ENCODE measurements around the gene KATNIP. TPM values are rescaled to one million over a fixed set of nuclear protein-coding genes. Genes with fewer than 3 reads are reported as not detected.

KATNIP gene
- total RNA-seq, 1 donor from 2014 or later = 22.9 TPM

DNA sequence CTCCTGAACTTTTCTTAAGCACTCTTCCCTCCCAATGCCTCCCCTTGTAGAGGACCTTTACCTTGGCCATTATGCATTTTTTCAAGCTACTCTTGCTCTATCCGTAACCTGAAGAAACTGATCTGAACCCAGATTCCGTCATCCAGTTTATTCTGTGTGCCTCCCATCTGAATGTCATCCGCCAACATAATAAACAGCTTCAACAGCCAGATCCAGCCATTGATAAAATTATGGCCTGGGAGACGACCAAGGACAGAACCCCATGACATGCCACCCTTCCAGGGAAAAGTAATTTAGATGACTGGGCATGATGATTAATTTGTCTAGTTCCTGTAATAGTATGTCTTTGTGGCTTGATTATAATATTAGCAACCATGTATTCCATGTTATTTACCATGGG is 41.9 kb downstream of the KATNIP start:
- no peak for DNase-seq
- H3K27me3 Mint-ChIP-seq (ENCODE audit: unreplicated experiment) = no peaks in the 10 kb centered on the region
- H3K4me1 Mint-ChIP-seq (ENCODE audit: low read depth, unreplicated experiment) = peaks cover 5% of the 10 kb centered on the region
- H3K9me3 Mint-ChIP-seq (ENCODE audit: unreplicated experiment) = no peaks in the 10 kb centered on the region
- H3K27ac Mint-ChIP-seq (ENCODE audit: unreplicated experiment) = no peak overlapping the region
- no peaks in the 10 kb centered on the region for H3K36me3 Mint-ChIP-seq (ENCODE audit: unreplicated experiment)
- H3K4me3 Mint-ChIP-seq (ENCODE audit: unreplicated experiment) = no peak overlapping the region
- TF ChIP-seq, protein P1, sequence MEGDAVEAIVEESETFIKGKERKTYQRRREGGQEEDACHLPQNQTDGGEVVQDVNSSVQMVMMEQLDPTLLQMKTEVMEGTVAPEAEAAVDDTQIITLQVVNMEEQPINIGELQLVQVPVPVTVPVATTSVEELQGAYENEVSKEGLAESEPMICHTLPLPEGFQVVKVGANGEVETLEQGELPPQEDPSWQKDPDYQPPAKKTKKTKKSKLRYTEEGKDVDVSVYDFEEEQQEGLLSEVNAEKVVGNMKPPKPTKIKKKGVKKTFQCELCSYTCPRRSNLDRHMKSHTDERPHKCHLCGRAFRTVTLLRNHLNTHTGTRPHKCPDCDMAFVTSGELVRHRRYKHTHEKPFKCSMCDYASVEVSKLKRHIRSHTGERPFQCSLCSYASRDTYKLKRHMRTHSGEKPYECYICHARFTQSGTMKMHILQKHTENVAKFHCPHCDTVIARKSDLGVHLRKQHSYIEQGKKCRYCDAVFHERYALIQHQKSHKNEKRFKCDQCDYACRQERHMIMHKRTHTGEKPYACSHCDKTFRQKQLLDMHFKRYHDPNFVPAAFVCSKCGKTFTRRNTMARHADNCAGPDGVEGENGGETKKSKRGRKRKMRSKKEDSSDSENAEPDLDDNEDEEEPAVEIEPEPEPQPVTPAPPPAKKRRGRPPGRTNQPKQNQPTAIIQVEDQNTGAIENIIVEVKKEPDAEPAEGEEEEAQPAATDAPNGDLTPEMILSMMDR (IDR thresholded peaks at IDR 0.05; ENCODE audit: partially characterized antibody, unreplicated experiment) = no peak

DNA sequence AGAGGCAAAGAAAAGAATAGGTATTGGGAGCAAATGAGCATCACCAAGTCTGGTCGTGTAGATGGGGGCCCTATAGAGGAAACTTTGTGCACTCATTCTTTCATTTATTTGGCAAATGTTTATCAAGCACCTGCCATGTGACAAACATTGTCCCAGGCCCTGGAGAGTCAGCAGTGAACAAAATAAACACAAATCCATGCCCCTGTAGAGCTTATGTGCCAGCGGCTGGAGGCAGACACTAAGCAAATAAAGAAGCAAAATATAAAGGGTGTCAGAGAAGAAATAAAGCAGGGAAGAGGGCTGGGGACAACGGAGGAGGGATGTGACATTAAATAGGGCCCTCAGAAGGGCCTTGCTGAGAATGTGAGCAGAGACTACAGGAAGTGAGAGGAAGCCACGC is 45.5 kb downstream of the KATNIP start:
- H3K27me3 Mint-ChIP-seq (ENCODE audit: unreplicated experiment) = no peaks in the 10 kb centered on the region
- peaks cover 16% of the 10 kb centered on the region for H3K4me1 Mint-ChIP-seq (ENCODE audit: low read depth, unreplicated experiment)
- no peak overlapping the region for H3K27ac Mint-ChIP-seq (ENCODE audit: unreplicated experiment)
- no peak overlapping the region for H3K4me3 Mint-ChIP-seq (ENCODE audit: unreplicated experiment)
- DNase-seq = no peak
- peaks cover 3% of the 10 kb centered on the region for H3K36me3 Mint-ChIP-seq (ENCODE audit: unreplicated experiment)
- TF ChIP-seq, protein P1 (IDR thresholded peaks at IDR 0.05; ENCODE audit: partially characterized antibody, unreplicated experiment) = no peak
- peaks cover 2% of the 10 kb centered on the region for H3K9me3 Mint-ChIP-seq (ENCODE audit: unreplicated experiment)

DNA sequence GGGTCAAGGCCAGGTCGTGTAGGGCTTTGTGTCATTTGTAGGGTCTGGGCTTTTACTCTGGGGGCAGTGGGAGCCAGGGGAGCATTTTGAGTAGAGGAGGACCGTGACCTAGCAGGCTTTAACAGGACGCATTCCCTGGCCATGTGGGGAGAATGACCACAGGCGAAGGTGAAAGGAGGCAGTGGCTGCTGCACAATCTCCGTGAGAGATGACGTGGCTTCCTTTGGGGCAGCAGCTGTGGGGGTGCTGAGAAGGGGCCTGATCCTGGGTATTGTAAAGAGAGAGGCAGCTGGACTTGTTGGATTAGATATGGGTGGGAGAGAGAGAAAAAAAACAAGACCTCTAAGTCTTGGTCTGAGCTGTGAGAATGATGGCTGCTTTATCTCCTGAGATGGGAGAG is 46.0 kb downstream of the KATNIP start:
- Mint-ChIP-seq H3K27me3 (ENCODE audit: unreplicated experiment) (no peaks in the 10 kb centered on the region), H3K4me1 (ENCODE audit: low read depth, unreplicated experiment) (peaks cover 13% of the 10 kb centered on the region), H3K36me3 (ENCODE audit: unreplicated experiment) (peaks cover 3% of the 10 kb centered on the region), H3K9me3 (ENCODE audit: unreplicated experiment) (peaks cover 2% of the 10 kb centered on the region), H3K4me3 (ENCODE audit: unreplicated experiment) (no peak overlapping the region), H3K27ac (ENCODE audit: unreplicated experiment) (no peak overlapping the region)
- DNase-seq = no peak
- TF ChIP-seq, protein P1 (IDR thresholded peaks at IDR 0.05; ENCODE audit: partially characterized antibody, unreplicated experiment) = no peak

DNA sequence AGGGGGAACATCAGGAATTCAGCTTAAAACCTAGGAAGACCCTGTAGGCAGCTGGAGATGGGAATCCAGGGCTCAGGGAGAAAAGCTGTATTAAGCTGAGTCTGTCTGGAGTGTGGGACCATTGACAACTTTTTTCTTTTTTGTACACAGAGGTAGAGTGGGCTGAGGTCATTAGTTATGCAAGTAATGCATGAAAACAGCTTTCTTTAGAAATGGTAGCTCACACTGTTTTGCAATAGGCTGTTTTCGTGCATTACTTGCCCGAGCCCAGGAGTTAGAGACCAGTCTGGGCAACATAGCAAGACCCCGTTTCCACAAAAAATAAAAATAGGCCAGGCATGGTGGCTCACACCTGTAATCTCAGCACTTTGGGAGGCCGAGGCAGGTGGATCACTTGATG is 46.5 kb downstream of the KATNIP start:
- DNase-seq = no peak
- peaks cover 4% of the 10 kb centered on the region for H3K9me3 Mint-ChIP-seq (ENCODE audit: unreplicated experiment)
- H3K27me3 Mint-ChIP-seq (ENCODE audit: unreplicated experiment) = no peaks in the 10 kb centered on the region
- H3K4me1 Mint-ChIP-seq (ENCODE audit: low read depth, unreplicated experiment) = peaks cover 13% of the 10 kb centered on the region
- TF ChIP-seq, protein P1 (IDR thresholded peaks at IDR 0.05; ENCODE audit: partially characterized antibody, unreplicated experiment) = no peak
- peaks cover 3% of the 10 kb centered on the region for H3K36me3 Mint-ChIP-seq (ENCODE audit: unreplicated experiment)
- H3K4me3 Mint-ChIP-seq (ENCODE audit: unreplicated experiment) = no peak overlapping the region
- H3K27ac Mint-ChIP-seq (ENCODE audit: unreplicated experiment) = no peak overlapping the region

DNA sequence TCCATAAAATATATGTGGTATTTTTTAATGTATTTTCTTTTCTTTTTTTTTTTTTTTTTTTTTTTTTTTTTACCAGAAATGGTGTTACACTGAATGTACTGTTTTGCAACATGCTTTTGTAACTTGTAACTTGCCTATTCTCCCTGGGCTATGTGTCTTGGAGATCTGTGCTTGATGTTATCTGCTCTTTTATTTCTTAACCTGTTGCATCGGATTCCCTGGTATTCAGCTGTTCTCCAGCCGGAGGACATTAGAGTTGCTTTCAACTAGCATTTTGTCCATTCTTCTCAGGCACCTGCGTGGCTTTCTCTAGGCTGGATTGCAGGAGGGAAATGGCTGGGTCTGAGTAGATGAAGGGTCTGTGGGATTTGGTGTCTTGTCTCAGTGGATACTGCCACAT is 47.4 kb downstream of the KATNIP start:
- Mint-ChIP-seq H3K4me1 (ENCODE audit: low read depth, unreplicated experiment) (peaks cover 16% of the 10 kb centered on the region), H3K4me3 (ENCODE audit: unreplicated experiment) (no peak overlapping the region), H3K27me3 (ENCODE audit: unreplicated experiment) (no peaks in the 10 kb centered on the region), H3K9me3 (ENCODE audit: unreplicated experiment) (peaks cover 4% of the 10 kb centered on the region), H3K27ac (ENCODE audit: unreplicated experiment) (no peak overlapping the region), H3K36me3 (ENCODE audit: unreplicated experiment) (peaks cover 3% of the 10 kb centered on the region)
- no peak for DNase-seq
- TF ChIP-seq, protein P1 (IDR thresholded peaks at IDR 0.05; ENCODE audit: partially characterized antibody, unreplicated experiment) = no peak

Data from glutamatergic neuron (in vitro differentiated cells).